HG03060 (cell line): ENCODE measurements around the gene SRGN.
A peak's percentile ranks its signal among the peaks of the same experiment; 100 is the strongest.

Experiments used
- ATAC-seq: cut with Tn5 transposase; IDR thresholded peaks from one replicate; pipeline ENCODE4 v1.9.1; 2021; ENCODE audit warnings: low read depth, moderate number of reproducible peaks; ENCODE audit not compliant: unreplicated experiment

SRGN gene

GRCh38 chr10:69060127-69060798, 27.6 kb upstream of the SRGN start:
- no peak for ATAC-seq

- ATAC-seq: no peak
Observed at GRCh38 chr10:69061305-69062161, 26.4 kb upstream of the SRGN start.

GRCh38 chr10:69062901-69063300, 25.0 kb upstream of the SRGN start:
- no peak for ATAC-seq

GRCh38 chr10:69064762-69065328, 23.1 kb upstream of the SRGN start:
- ATAC-seq: no peak

- peak; percentile 63 for ATAC-seq
Observed at GRCh38 chr10:69065406-69066361, 22.2 kb upstream of the SRGN start.

- ATAC-seq: no peak
Observed at GRCh38 chr10:69067189-69067588, 20.7 kb upstream of the SRGN start.

- ATAC-seq: no peak
Observed at GRCh38 chr10:69068549-69068948, 19.4 kb upstream of the SRGN start.

GRCh38 chr10:69069090-69070042, 18.5 kb upstream of the SRGN start:
- ATAC-seq: no peak

GRCh38 chr10:69070951-69071350, 17.0 kb upstream of the SRGN start:
- ATAC-seq: no peak

- no peak for ATAC-seq
Observed at GRCh38 chr10:69071610-69072009, 16.3 kb upstream of the SRGN start.

- no peak for ATAC-seq
Observed at GRCh38 chr10:69073026-69073425, 14.9 kb upstream of the SRGN start.

GRCh38 chr10:69073736-69074364, 14.1 kb upstream of the SRGN start:
- no peak for ATAC-seq

GRCh38 chr10:69074532-69074931, 13.4 kb upstream of the SRGN start:
- ATAC-seq: no peak

- ATAC-seq: no peak
Observed at GRCh38 chr10:69075431-69075830, 12.5 kb upstream of the SRGN start.

- no peak for ATAC-seq
Observed at GRCh38 chr10:69078311-69078710, 9.6 kb upstream of the SRGN start.

- ATAC-seq: no peak
Observed at GRCh38 chr10:69080226-69080625, 7.7 kb upstream of the SRGN start.

- no peak for ATAC-seq
Observed at GRCh38 chr10:69086001-69086509, 1.8 kb upstream of the SRGN start.

GRCh38 chr10:69088471-69088769, 517 bp downstream of the SRGN start:
- no peak for ATAC-seq
